ENCODE data around the gene EXOC4. TPM values are rescaled to one million over a fixed set of nuclear protein-coding genes. Genes with fewer than 3 reads are reported as not detected.

The EXOC4 gene
- total RNA-seq, 1 experiment from 2014 or later: 66.2 TPM

GRCh38 chr7:133234961-133235875, 17.7 kb upstream of the EXOC4 start:
- Mint-ChIP-seq H3K27ac (ENCODE audit: unreplicated experiment) (no peak overlapping the region), H3K4me1 (ENCODE audit: low read depth, unreplicated experiment) (no peaks in the 10 kb centered on the region), H3K27me3 (ENCODE audit: insufficient read depth, unreplicated experiment) (peaks cover 14% of the 10 kb centered on the region), H3K4me3 (ENCODE audit: unreplicated experiment) (no peak overlapping the region), H3K9me3 (ENCODE audit: unreplicated experiment) (no peaks in the 10 kb centered on the region), H3K36me3 (ENCODE audit: insufficient read depth, unreplicated experiment) (no peaks in the 10 kb centered on the region)
- no peaks in the 10 kb centered on the region for H3K9me3 ChIP-seq
- H3K27me3 ChIP-seq (replicated peaks; ENCODE audit: control insufficient read depth, insufficient read depth, low read length): no peaks in the 10 kb centered on the region
- no TSS peak for BruUV-seq (replicated peaks)
- no peaks in the 10 kb centered on the region for H3K4me1 ChIP-seq
- H3K4me3 ChIP-seq (ENCODE audit: low read depth, low read length): no peak overlapping the region
- CTCF ChIA-PET: no interaction called here
- intact Hi-C loops (cut with micrococcal nuclease; ENCODE audit: unreplicated experiment): loop anchor here (5.0 kb wide), 1 partner anchor 197 kb away; no protein-coding TSS in a partner anchor
- POLR2A ChIA-PET: no interaction called here
- no peak for DNase-seq
- H3K36me3 ChIP-seq (ENCODE audit: control insufficient read depth, insufficient read depth, low read length): no peaks in the 10 kb centered on the region
- TF ChIP-seq CTCF (IDR thresholded peaks at IDR 0.05; ENCODE audit: insufficient read depth in 1 of 2, low read depth in 1 of 2, low read length in 1 of 2, severe bottlenecking in 1 of 2, unreplicated experiment in 1 of 2): no peak

GRCh38 chr7:133237545-133237944, 15.3 kb upstream of the EXOC4 start:
- Mint-ChIP-seq H3K27me3 (ENCODE audit: insufficient read depth, unreplicated experiment) (peaks cover 15% of the 10 kb centered on the region), H3K4me3 (ENCODE audit: unreplicated experiment) (no peak overlapping the region), H3K36me3 (ENCODE audit: insufficient read depth, unreplicated experiment) (no peaks in the 10 kb centered on the region), H3K4me1 (ENCODE audit: low read depth, unreplicated experiment) (no peaks in the 10 kb centered on the region), H3K9me3 (ENCODE audit: unreplicated experiment) (no peaks in the 10 kb centered on the region), H3K27ac (ENCODE audit: unreplicated experiment) (no peak overlapping the region)
- Histone ChIP-seq H3K9me3 (no peaks in the 10 kb centered on the region), H3K4me1 (no peaks in the 10 kb centered on the region), H3K4me3 (ENCODE audit: low read depth, low read length) (no peak overlapping the region), H3K36me3 (ENCODE audit: control insufficient read depth, insufficient read depth, low read length) (no peaks in the 10 kb centered on the region), H3K27me3 (replicated peaks; ENCODE audit: control insufficient read depth, insufficient read depth, low read length) (no peaks in the 10 kb centered on the region)
- ChIA-PET POLR2A (no interaction called here), CTCF (no interaction called here)
- BruUV-seq (replicated peaks): no TSS peak
- no peak for DNase-seq
- intact Hi-C loops (cut with micrococcal nuclease; ENCODE audit: unreplicated experiment): no loop called here
- TF ChIP-seq CTCF (IDR thresholded peaks at IDR 0.05; ENCODE audit: insufficient read depth in 1 of 2, low read depth in 1 of 2, low read length in 1 of 2, severe bottlenecking in 1 of 2, unreplicated experiment in 1 of 2): no peak

GRCh38 chr7:133240302-133240701, 12.6 kb upstream of the EXOC4 start:
- Mint-ChIP-seq H3K27ac (ENCODE audit: unreplicated experiment) (no peak overlapping the region), H3K4me1 (ENCODE audit: low read depth, unreplicated experiment) (no peaks in the 10 kb centered on the region), H3K36me3 (ENCODE audit: insufficient read depth, unreplicated experiment) (no peaks in the 10 kb centered on the region), H3K9me3 (ENCODE audit: unreplicated experiment) (no peaks in the 10 kb centered on the region), H3K27me3 (ENCODE audit: insufficient read depth, unreplicated experiment) (peaks cover 8% of the 10 kb centered on the region), H3K4me3 (ENCODE audit: unreplicated experiment) (no peak overlapping the region)
- BruUV-seq (replicated peaks): no TSS peak
- TF ChIP-seq CTCF (IDR thresholded peaks at IDR 0.05; ENCODE audit: insufficient read depth in 1 of 2, low read depth in 1 of 2, low read length in 1 of 2, severe bottlenecking in 1 of 2, unreplicated experiment in 1 of 2): no peak
- no peaks in the 10 kb centered on the region for H3K4me1 ChIP-seq
- ChIA-PET POLR2A (no interaction called here), CTCF (interaction anchor here (0.6 kb wide), 1 partner anchor 112 kb away, joined by 3 read pairs; no protein-coding TSS in a partner anchor)
- H3K27me3 ChIP-seq (replicated peaks; ENCODE audit: control insufficient read depth, insufficient read depth, low read length): no peaks in the 10 kb centered on the region
- DNase-seq: no peak
- H3K9me3 ChIP-seq: no peaks in the 10 kb centered on the region
- no peaks in the 10 kb centered on the region for H3K36me3 ChIP-seq (ENCODE audit: control insufficient read depth, insufficient read depth, low read length)
- intact Hi-C loops (cut with micrococcal nuclease; ENCODE audit: unreplicated experiment): no loop called here
- H3K4me3 ChIP-seq (ENCODE audit: low read depth, low read length): no peak overlapping the region
